Stimulated activated CD4-positive, alpha-beta T cell treated with anti-CD3 and anti-CD28 coated beads, Interleukin-4, amount 100 ng/mL, for 24 hours (primary cell): ENCODE measurements around the gene NUTM2G.
"Not testable (repeated sequence)": the region's sequence is repeated elsewhere in the genome, so short reads cannot be mapped to it uniquely, and the experiment has no call there.

Experiments used
- DNase-seq: peaks from one replicate; pipeline ENCODE4 v3.0.0-alpha.2; 2020

The NUTM2G gene

GRCh38 chr9:96950539-96950938 is 21.9 kb downstream of the NUTM2G start:
- DNase-seq, result not testable (repeated sequence)

GRCh38 chr9:96967591-96967990 is 38.9 kb downstream of the NUTM2G start:
- DNase-seq, result not testable (repeated sequence)

DNA sequence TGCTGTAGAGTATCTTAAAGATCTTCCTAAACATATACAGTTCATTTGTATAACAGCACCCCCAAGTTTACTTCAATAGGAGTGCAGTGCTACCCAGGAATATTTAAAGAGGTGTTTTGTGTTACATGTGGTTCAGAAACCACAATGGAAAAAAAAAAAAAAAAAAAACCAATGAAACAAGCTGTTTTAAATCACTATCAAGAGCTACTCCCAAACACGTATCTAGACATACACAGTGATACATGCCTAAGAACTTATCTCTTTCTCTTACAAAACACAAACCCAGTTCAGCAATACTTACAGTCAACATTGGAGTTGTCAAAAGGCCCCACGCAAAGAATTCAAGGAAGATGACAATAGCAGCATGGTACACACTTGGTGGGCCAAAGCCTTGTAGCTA is 43.9 kb downstream of the NUTM2G start:
- not testable (repeated sequence) for DNase-seq

- not testable (repeated sequence) for DNase-seq
These were observed 45.4 kb downstream of the NUTM2G start for GRCh38 chr9:96974037-96974436.

- not testable (repeated sequence) for DNase-seq
These were observed 55.0 kb downstream of the NUTM2G start for GRCh38 chr9:96983496-96984122.

GRCh38 chr9:96984139-96984538 is 55.5 kb downstream of the NUTM2G start:
- DNase-seq, result not testable (repeated sequence)

DNA sequence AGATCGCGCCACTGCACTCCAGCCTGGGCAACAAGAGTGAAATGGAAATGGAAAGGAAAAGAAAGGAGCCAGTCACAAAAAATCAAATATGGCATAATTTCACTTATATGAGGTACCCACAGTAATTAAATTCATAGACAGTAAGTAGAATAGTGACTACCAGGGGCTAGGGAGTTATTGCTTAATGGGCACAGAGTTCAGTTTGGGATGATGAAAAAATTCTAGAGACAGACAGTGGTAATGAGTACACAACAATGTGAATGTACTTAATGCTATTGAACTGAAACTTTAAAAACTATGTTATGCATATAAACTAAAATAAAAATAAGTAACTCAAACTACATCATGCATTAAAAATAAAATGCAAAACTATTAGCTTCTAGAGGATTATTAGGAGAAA is 56.2 kb downstream of the NUTM2G start:
- not testable (repeated sequence) for DNase-seq
